SW480 (cell line): ENCODE measurements around the gene MBOAT2.

Experiments used
- DNase-seq: peaks from one replicate; pipeline ENCODE4 v3.0.0-alpha.2; 2016; ENCODE audit warnings: low spot score

Gene MBOAT2

DNA sequence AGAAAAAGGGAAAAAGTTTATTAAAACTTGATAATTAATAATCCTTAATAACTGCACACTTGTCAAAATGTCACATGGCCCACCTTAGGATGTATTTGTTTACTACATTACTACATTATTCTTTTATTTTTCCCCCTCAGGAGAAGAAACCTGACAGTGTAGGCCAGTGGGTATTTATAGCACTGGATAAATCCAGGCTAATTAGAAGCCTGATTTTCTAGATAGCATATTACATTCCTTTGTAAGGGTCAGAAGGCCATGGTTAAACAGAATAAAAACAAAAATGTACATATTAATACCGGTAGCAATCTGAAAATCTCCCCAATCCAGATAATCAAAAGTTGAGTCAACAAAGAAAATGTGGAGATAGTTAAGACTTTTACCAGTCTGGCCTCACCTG is 144.6 kb downstream of the MBOAT2 start:
- DNase-seq, result no peak

GRCh38 chr2:8858264-8858663 is 145.2 kb downstream of the MBOAT2 start:
- DNase-seq, result no peak

DNA sequence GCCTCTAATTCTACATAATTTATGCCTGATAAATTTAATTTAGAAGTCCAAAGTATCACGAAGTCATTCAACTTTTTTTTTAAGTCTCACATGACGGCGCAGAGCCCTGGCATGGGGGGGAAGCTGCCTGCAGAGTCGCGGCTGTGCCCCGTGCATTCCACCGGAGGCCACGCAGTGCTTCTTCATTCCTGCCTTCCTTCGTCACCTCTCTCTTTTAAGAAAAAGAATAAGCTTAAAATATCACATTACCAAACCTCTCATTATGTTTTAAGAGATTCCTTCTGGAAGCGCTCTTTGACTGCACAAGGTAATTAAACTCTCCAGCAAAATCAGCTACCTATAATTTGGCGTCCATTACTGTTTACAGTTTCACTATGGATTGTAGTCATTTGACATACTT is 145.8 kb downstream of the MBOAT2 start:
- DNase-seq, result no peak

DNA sequence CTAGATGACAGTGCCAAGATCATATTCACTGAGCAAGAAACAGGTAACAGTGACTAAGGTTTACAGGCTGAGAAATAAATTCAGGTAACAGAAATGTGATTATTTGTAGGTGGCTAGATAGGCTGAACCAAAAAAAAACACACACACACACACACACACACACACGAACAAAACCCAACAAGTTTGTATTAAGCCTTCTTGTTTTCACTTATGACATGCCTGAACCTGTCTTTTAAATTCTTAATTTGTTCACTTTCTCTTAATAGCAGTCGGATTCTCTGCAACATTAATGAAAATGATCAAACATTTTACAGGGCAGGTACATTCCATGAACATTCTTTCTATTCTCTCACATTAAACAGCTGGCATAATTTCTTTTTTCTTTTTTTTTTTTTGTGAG is 147.3 kb downstream of the MBOAT2 start:
- DNase-seq, result no peak

DNA sequence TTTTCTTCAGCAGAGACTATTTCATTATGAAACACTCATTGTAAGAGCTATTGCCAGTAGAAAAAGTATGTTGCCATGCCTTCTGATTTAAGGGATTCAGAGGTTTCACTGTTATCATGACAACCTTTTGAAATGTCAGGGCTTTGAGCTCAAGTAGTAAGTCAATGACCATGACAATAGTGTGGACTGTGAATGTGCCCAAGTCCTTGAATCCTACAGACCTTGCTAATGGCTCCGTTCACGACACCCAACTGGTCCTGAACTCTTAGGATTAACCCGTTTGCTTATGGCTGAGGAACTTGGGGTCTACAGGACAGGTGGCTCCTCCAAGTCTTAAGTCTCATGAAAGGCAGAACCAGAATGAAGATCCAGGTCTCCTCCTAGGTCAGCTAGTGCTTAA is 148.5 kb downstream of the MBOAT2 start:
- no peak for DNase-seq

- DNase-seq, result no peak
Observed at GRCh38 chr2:8853426-8853825, 150.1 kb downstream of the MBOAT2 start.

GRCh38 chr2:8851811-8852560 is 151.5 kb downstream of the MBOAT2 start:
- no peak for DNase-seq

DNA sequence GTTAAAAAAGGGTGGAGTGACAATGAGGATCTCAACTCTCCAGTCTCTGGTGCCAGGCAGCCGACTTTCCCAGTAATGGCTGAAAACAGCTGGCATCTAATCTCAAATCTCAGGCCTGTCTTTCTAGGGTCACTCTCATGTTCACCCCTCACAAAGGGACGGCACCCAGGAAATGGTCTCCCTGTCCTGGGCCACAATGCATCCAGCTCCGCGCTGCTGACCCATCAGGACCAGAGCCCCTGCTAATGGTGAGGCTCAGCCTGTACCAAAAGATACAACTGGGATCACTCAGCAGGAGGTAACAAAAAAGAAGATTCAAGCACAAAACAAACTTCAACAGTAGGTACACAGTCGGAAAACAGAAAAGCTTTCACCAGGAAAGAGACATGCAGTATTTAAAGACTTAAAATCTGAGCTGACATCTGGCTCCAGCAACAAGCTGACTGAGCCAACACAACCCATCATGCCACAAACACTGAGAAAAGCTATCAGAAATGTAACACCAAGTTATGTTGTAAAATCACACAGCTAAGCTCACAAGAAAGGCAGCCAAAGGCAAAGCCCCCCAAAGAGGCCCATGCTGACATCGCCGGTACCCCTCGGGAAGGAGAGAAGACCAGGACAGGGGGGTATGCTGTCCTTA is 152.5 kb downstream of the MBOAT2 start:
- DNase-seq, result no peak

DNA sequence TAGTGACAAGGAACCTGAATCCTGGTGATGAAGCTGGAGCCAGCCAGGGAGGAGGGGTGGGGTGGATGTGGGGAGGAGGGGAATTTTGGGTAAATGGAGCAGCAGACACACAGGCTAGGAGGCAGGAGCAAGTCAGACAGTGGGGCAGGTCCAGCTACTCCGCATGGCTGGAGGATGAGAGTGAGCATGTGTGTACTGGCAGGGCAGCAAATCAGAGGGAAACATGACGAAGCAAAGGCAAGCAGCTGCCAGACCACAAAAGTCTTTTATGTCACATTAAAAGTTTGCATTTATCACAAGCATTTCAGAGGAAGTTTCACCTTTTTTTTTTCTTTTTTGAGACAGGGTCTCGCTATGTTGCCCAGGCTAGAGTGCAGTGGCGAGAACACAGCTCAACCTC is 154.2 kb downstream of the MBOAT2 start:
- DNase-seq, result no peak

DNA sequence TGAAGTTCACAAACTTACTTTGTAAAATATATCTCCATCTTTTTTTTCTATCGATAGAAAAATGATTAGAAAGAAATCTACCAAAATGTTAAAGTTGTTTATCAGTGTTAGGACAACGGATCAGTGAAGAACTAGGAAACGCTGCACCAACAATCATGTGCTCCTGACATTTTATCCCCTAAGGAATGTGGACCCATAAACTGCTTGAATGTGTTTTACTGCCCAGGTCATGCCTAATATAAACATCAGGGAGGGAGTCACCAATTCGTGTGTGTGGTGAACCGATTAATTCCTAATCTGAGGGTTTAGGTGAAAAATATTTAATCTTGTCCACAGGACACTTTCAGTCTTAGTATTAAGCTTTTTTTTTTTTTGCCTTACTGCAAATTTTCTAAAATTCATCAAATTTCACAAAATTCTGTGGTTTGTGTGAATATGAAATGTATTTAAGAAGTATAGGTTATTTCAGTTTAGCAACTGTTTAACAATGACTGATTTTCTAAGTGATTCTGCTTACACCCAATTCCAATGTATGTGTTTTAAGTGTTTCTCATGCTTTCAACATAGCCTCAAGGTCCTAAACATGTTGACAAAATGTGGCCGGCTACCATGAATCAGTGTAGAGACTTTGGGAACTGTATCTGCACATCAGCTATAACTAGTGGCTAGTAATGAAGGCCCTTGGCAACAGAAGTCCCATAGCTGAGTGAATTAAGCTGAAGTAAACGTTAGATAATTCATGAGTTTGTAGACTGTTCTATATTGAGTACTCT is 155.0 kb downstream of the MBOAT2 start:
- no peak for DNase-seq

- no peak for DNase-seq
Observed at GRCh38 chr2:8847400-8847799, 156.1 kb downstream of the MBOAT2 start.

- DNase-seq, result no peak
Observed at GRCh38 chr2:8841932-8842331, 161.6 kb downstream of the MBOAT2 start.

GRCh38 chr2:8840475-8841091 is 162.9 kb downstream of the MBOAT2 start:
- no peak for DNase-seq

- DNase-seq, result no peak
Observed at GRCh38 chr2:8839189-8839965, 164.1 kb downstream of the MBOAT2 start.

GRCh38 chr2:8837795-8838140 is 165.7 kb downstream of the MBOAT2 start:
- DNase-seq, result no peak

DNA sequence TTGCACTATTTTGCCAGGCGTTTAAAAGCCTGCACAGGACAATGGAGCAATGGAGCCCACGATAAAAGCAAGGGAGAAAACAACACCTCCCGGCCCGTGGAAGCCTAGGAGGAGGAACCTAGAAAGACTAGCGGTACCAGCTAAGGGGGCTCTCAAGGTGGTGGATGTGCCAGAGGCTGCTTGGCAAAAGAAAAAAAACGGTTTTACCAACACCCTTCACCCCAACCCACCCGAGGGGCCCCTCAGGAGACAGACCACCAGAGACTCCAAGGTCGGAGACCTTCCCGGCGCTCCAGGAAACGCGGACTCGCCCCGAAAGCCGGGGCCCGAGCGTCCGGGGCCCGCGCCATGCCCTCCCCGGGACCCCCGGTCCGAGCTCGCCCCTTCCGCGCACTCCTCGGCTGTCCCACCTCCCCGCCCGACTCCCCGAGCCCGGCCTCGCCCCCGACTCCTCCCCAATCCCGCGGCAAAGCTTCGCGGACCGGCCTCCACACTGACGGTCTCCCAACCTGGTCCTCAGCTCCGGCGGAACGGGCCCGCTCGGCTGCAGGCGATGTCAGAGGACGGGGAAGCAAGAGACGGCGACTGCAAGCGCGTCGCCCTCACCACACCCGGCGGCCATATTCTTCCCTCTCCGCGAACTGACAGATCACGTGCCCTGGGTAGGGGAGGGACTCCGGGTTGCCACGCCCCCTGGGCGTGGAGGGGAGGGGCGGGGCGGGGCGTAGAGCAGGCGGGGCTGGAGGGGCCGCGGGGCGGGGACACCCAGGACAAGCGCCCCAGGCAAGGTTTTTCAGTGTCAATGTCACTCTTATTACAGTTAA is 166.3 kb downstream of the MBOAT2 start, which contains the start of gene KIDINS220:
TSS of gene KIDINS220 (minus strand) at position 643 of the 824 bp plus-strand sequence. CDS start 10,520 bp downstream, outside the sequence.
- peak; percentile 87 for DNase-seq

DNA sequence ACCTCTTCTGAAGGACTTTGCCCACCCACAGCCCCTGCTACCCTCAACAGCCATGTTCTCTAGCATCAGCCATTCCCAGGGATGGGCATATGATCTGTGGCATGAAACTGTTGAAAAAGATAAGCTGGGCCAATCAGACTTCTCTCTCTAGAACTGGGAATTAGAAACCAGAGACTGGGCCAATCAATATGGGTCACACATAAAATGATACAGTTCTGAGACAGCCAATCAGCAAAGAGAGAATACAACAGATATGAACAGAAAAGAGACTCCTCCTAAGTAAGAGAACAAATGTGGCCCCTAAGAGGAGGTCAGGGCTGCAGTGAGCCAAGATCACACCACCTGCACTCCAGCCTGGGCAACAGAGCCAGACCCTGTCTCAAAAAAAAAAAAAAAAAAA is 168.2 kb downstream of the MBOAT2 start:
- no peak for DNase-seq

GRCh38 chr2:8833853-8834252 is 169.6 kb downstream of the MBOAT2 start:
- no peak for DNase-seq

- no peak for DNase-seq
Observed at GRCh38 chr2:8831516-8831915, 172.0 kb downstream of the MBOAT2 start.

DNA sequence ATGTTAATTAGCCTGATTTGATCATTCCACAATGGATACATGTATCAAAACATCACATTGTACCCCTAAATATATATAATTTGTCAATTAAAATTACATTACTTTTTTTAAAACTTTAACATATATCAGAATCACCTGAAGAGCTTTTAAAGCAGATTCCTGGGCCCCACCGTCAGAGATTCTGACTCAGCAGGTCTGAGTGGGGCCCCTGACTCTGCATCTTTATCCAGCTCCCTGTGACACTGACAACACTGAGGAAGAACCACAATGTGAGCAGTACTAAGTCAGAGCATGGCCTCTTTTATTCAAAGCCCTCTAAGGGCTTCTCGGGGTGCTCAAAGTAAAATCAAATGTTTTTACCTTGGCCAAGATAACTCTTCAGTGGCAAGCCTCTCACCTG is 175.8 kb downstream of the MBOAT2 start:
- no peak for DNase-seq

DNA sequence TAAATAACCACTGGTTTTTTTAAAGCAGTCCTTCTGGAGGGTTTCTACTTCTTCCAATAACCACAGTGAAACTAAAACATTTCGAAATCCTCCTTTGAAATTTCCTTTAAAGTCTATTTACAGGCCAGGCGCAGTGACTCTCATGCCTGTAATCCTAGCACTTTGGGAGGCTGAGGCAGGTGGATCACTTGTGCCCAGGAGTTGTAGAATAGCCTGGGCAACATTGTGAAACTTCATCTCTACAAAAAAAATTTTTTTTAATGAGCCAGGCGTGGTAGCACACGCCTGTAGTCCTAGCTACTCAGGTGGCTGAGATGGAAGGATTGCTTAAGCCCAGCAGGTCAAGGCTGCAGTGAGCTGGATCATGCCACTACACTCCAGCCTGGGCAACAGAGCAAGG is 181.3 kb downstream of the MBOAT2 start:
- no peak for DNase-seq
